HL-60 (cell line): ENCODE measurements around the gene MAGEC1.

ENCODE experiments used
- DNase-seq, 2 experiments: peaks; one replicate each; pipeline ENCODE4 v3.0.0-alpha.2; 2010 to 2020; ENCODE audit warnings: low read depth in 1 of 2, low spot score in 1 of 2
- H3K27ac ChIP-seq: fragments of 250-450 bp; sonication (Bioruptor Pico); replicated peaks from 2 replicates; pipeline ENCODE4 v1.5.1; 2020; ENCODE audit warnings: mild to moderate bottlenecking, moderate library complexity
- H3K27me3 ChIP-seq: fragments of 250-450 bp; sonication (Bioruptor Pico); 2 replicates; pipeline ENCODE4 v1.5.1; 2021; ENCODE audit warnings: mild to moderate bottlenecking, moderate library complexity; ENCODE audit not compliant: insufficient read depth, poor library complexity, severe bottlenecking
- H3K4me3 ChIP-seq: replicated peaks from 2 replicates; pipeline ENCODE4 v1.5.1; 2011; ENCODE audit warnings: mild to moderate bottlenecking, control low read depth, low read length; ENCODE audit not compliant: insufficient read depth
- CTCF ChIP-seq: IDR thresholded peaks from one replicate; pipeline ENCODE4 v1.5.1; 2011; ENCODE audit warnings: low read length, control low read depth, inconsistent platforms; ENCODE audit not compliant: insufficient read depth
- GABPA ChIP-seq: IDR thresholded peaks from 2 replicates; pipeline ENCODE4 v1.6.1; 2012; ENCODE audit warnings: low read depth
- POLR2AphosphoS5 ChIP-seq: IDR thresholded peaks from 2 replicates; pipeline ENCODE4 v1.6.1; 2012; ENCODE audit warnings: low read depth
- REST ChIP-seq: IDR thresholded peaks from 2 replicates; pipeline ENCODE4 v1.6.1; 2012; ENCODE audit warnings: low read depth; ENCODE audit not compliant: insufficient replicate concordance
- SPI1 ChIP-seq: IDR thresholded peaks from 2 replicates; pipeline ENCODE4 v1.6.1; 2012; ENCODE audit warnings: low read depth, mild to moderate bottlenecking, borderline replicate concordance

MAGEC1 gene

GRCh38 chrX:141941234-141941633 lies 37.5 kb downstream of the MAGEC1 start:
- no peak for DNase-seq
- TF ChIP-seq POLR2AphosphoS5 (no peak), SPI1 (no peak), CTCF (no peak), REST (no peak), GABPA (no peak)
- Histone ChIP-seq H3K27ac (no peak overlapping the region), H3K27me3 (no peaks in the 10 kb centered on the region), H3K4me3 (no peak overlapping the region)

GRCh38 chrX:141945426-141945825 lies 41.7 kb downstream of the MAGEC1 start:
- TF ChIP-seq SPI1 (no peak), GABPA (no peak), REST (no peak), POLR2AphosphoS5 (no peak), CTCF (no peak)
- no peaks in the 10 kb centered on the region for H3K27me3 ChIP-seq
- no peak overlapping the region for H3K4me3 ChIP-seq
- no peak for DNase-seq
- H3K27ac ChIP-seq = no peak overlapping the region

GRCh38 chrX:141947350-141947749 lies 43.7 kb downstream of the MAGEC1 start:
- H3K27ac ChIP-seq = no peak overlapping the region
- H3K4me3 ChIP-seq = no peak overlapping the region
- no peak for DNase-seq
- H3K27me3 ChIP-seq = no peaks in the 10 kb centered on the region
- TF ChIP-seq GABPA (no peak), CTCF (no peak), REST (no peak), POLR2AphosphoS5 (no peak)
